ENCODE results near the gene EPHB2. TPM values are rescaled to one million over a fixed set of nuclear protein-coding genes. Genes with fewer than 3 reads are reported as not detected.

The EPHB2 gene
- total RNA-seq, 4 donors from 2014 or later, result 7.2 to 12.6 (median 9.1) TPM

DNA sequence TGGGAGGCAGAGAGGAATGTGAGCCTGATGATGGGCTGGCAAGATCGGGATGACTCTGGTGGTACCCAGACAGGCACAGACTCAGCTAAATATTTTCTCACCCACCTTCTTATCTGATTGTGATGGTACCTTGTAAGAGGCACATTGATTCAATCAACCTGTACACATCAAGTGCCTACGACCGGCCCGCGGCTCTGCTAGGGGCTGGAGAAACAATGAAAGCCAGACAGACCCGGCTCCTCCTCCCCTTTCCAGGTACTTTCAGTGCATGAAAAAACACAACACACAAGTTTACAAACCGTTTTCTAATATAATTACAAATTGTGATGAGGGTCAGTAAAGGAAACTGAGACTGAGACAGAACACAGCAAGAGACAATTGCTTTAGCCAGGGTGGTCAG, 147.0 kb downstream of the EPHB2 start:
- Histone ChIP-seq H3K9me3 (no peaks in the 10 kb centered on the region), H3K27ac (no peak overlapping the region), H3K36me3 (no peaks in the 10 kb centered on the region), H3K27me3 (no peaks in the 10 kb centered on the region), H3K4me3 (no peak overlapping the region), H3K4me1 (peaks cover 0 to 4% (median 0%) of the 10 kb centered on the region in 4 donors)
- TF ChIP-seq POLR2A (IDR thresholded peaks at IDR 0.05) (no peak), EP300 (IDR thresholded peaks at IDR 0.05) (no peak)
- TF ChIP-seq, protein P1, sequence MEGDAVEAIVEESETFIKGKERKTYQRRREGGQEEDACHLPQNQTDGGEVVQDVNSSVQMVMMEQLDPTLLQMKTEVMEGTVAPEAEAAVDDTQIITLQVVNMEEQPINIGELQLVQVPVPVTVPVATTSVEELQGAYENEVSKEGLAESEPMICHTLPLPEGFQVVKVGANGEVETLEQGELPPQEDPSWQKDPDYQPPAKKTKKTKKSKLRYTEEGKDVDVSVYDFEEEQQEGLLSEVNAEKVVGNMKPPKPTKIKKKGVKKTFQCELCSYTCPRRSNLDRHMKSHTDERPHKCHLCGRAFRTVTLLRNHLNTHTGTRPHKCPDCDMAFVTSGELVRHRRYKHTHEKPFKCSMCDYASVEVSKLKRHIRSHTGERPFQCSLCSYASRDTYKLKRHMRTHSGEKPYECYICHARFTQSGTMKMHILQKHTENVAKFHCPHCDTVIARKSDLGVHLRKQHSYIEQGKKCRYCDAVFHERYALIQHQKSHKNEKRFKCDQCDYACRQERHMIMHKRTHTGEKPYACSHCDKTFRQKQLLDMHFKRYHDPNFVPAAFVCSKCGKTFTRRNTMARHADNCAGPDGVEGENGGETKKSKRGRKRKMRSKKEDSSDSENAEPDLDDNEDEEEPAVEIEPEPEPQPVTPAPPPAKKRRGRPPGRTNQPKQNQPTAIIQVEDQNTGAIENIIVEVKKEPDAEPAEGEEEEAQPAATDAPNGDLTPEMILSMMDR (IDR thresholded peaks at IDR 0.05), result no peak
- WGBS, 2 donors, result 81 to 83% methylated on average over 7 of the region's 7 CpGs
- DNase-seq (ENCODE audit: low spot score in 2 of 2), result no peak

DNA sequence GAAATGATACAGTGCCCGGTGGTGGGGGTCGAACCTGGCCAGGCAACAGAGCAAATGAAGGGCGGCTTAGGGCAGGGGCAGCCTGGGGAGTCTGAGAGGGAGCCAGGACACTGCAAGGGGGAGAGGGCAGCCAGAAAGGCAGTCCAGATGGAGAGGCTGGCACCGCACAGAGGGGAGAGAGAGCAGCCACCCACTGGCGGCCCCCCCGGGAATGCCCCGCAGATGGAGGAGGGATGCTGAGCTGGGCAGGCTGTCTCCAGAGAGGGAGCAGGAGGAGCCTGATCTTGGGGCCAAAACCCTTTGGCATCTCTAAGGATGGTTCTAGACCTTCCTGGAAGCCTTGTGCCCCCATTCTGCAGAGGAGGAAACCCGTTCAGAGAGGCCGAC, 149.8 kb downstream of the EPHB2 start:
- Histone ChIP-seq H3K36me3 (peaks cover 0 to 9% (median 0%) of the 10 kb centered on the region in 3 donors), H3K27ac (no peak overlapping the region), H3K4me3 (no peak overlapping the region), H3K9me3 (no peaks in the 10 kb centered on the region), H3K27me3 (no peaks in the 10 kb centered on the region), H3K4me1 (no peaks in the 10 kb centered on the region)
- TF ChIP-seq EP300 (IDR thresholded peaks at IDR 0.05) (no peak), POLR2A (IDR thresholded peaks at IDR 0.05) (no peak)
- TF ChIP-seq, protein P1 (IDR thresholded peaks at IDR 0.05), result no peak
- DNase-seq (ENCODE audit: low spot score in 2 of 2), result no peak
- 81 to 88% methylated on average over 9 of the region's 9 CpGs for WGBS, 2 donors

GRCh38 chr1:22860883-22861385, 150.3 kb downstream of the EPHB2 start:
- Histone ChIP-seq H3K27ac (no peak overlapping the region), H3K4me3 (no peak overlapping the region)
- WGBS, 2 donors, result 75 to 77% methylated on average over 4 of the region's 4 CpGs

GRCh38 chr1:22861764-22862440, 151.3 kb downstream of the EPHB2 start:
- Histone ChIP-seq H3K27ac (no peak overlapping the region), H3K36me3 (peaks cover 0 to 22% (median 0%) of the 10 kb centered on the region in 3 donors), H3K4me3 (no peak overlapping the region), H3K4me1 (no peaks in the 10 kb centered on the region), H3K9me3 (no peaks in the 10 kb centered on the region), H3K27me3 (no peaks in the 10 kb centered on the region)
- peak in 1 of 2 donors; percentile 41 for DNase-seq (ENCODE audit: low spot score in 2 of 2)
- TF ChIP-seq POLR2A (IDR thresholded peaks at IDR 0.05), result no peak
- TF ChIP-seq, protein P1 (IDR thresholded peaks at IDR 0.05), result peak; percentile 67 to 87 (median 77)
- 62 to 66% methylated on average over 4 of the region's 4 CpGs for WGBS, 2 donors

More at GRCh38 chr1:22860883-22861385, 150.3 kb downstream of the EPHB2 start:
- H3K36me3 ChIP-seq, result peaks cover 0 to 14% (median 0%) of the 10 kb centered on the region in 3 donors
- TF ChIP-seq POLR2A (IDR thresholded peaks at IDR 0.05), result no peak
- no peak for TF ChIP-seq EP300 (IDR thresholded peaks at IDR 0.05)
- TF ChIP-seq, protein P1 (IDR thresholded peaks at IDR 0.05), result no peak
- no peaks in the 10 kb centered on the region for H3K4me1 ChIP-seq
- no peaks in the 10 kb centered on the region for H3K9me3 ChIP-seq
- DNase-seq (ENCODE audit: low spot score in 2 of 2), result no peak
- no peaks in the 10 kb centered on the region for H3K27me3 ChIP-seq

- H3K27ac ChIP-seq, result no peak overlapping the region
- 90 to 91% methylated on average over 9 of the region's 9 CpGs for WGBS, 2 donors
Observed at GRCh38 chr1:22862752-22863151, 152.1 kb downstream of the EPHB2 start.

More at GRCh38 chr1:22862752-22863151, 152.1 kb downstream of the EPHB2 start:
- TF ChIP-seq POLR2A (IDR thresholded peaks at IDR 0.05) (no peak), EP300 (IDR thresholded peaks at IDR 0.05) (no peak)
- TF ChIP-seq, protein P1 (IDR thresholded peaks at IDR 0.05), result no peak
- no peak for DNase-seq (ENCODE audit: low spot score in 2 of 2)
- H3K4me3 ChIP-seq, result no peak overlapping the region
- peaks cover 0 to 29% (median 0%) of the 10 kb centered on the region in 3 donors for H3K36me3 ChIP-seq
- H3K27me3 ChIP-seq, result no peaks in the 10 kb centered on the region
- H3K4me1 ChIP-seq, result no peaks in the 10 kb centered on the region
- H3K9me3 ChIP-seq, result no peaks in the 10 kb centered on the region
